MM.1S (cell line): Measurements from ENCODE around the gene TXLNA.

Experiments
- DNase-seq: peaks from one replicate; pipeline ENCODE4 v3.0.0-alpha.2; 2015
- H2AFZ ChIP-seq: fragments of 300-600 bp; sonication (generic); 2 replicates; pipeline ENCODE4 v1.6.0; 2016; ENCODE audit warnings: antibody characterized with exemption, low read length
- H3F3A ChIP-seq: fragments of 300-600 bp; sonication (generic); 2 replicates; pipeline ENCODE4 v1.6.1; 2016; ENCODE audit warnings: mild to moderate bottlenecking, antibody characterized with exemption, low read length, moderate library complexity, mixed read lengths; ENCODE audit not compliant: insufficient read depth
- H3K27ac ChIP-seq: fragments of 300-600 bp; sonication (generic); 2 replicates; pipeline ENCODE4 v1.5.1; 2016; ENCODE audit warnings: mild to moderate bottlenecking, low read length
- H3K27me3 ChIP-seq: fragments of 300-600 bp; sonication (generic); replicated peaks from 2 replicates; pipeline ENCODE4 v1.6.0; 2016; ENCODE audit warnings: low read length; ENCODE audit not compliant: insufficient read depth
- H3K36me3 ChIP-seq: fragments of 300-600 bp; sonication (generic); replicated peaks from 2 replicates; pipeline ENCODE4 v1.6.1; 2016; ENCODE audit warnings: mild to moderate bottlenecking, low read length, mixed read lengths; ENCODE audit not compliant: insufficient read depth
- H3K4me1 ChIP-seq: fragments of 300-600 bp; sonication (generic); 2 replicates; pipeline ENCODE4 v1.6.1; 2016; ENCODE audit warnings: low read length, mixed read lengths
- H3K4me2 ChIP-seq: fragments of 300-600 bp; sonication (generic); 2 replicates; pipeline ENCODE4 v1.6.0; 2016; ENCODE audit warnings: low read depth, low read length
- H3K4me3 ChIP-seq: fragments of 300-600 bp; sonication (generic); 2 replicates; pipeline ENCODE4 v1.5.1; 2016; ENCODE audit warnings: low read length, mixed read lengths
- H3K79me2 ChIP-seq: fragments of 300-600 bp; sonication (generic); 2 replicates; pipeline ENCODE4 v1.6.1; 2016; ENCODE audit warnings: mixed run types, low read length, mixed read lengths
- H3K9ac ChIP-seq: fragments of 300-600 bp; sonication (generic); 2 replicates; pipeline ENCODE4 v1.6.1; 2016; ENCODE audit warnings: low read length, mixed read lengths
- H3K9me2 ChIP-seq: fragments of 300-600 bp; sonication (generic); replicated peaks from 2 replicates; pipeline ENCODE4 v1.6.1; 2016; ENCODE audit warnings: mild to moderate bottlenecking, low read length, mixed read lengths; ENCODE audit not compliant: insufficient read depth
- H3K9me3 ChIP-seq: fragments of 300-600 bp; sonication (generic); replicated peaks from 2 replicates; pipeline ENCODE4 v1.6.1; 2016; ENCODE audit warnings: mild to moderate bottlenecking, low read length, mixed read lengths; ENCODE audit not compliant: insufficient read depth
- H4K20me1 ChIP-seq: fragments of 300-600 bp; sonication (generic); 2 replicates; pipeline ENCODE4 v1.6.1; 2016; ENCODE audit warnings: mild to moderate bottlenecking, low read length, moderate library complexity, mixed read lengths; ENCODE audit not compliant: insufficient read depth
- CTCF ChIP-seq: fragments of 300-600 bp; sonication (generic); IDR thresholded peaks from 2 replicates; pipeline ENCODE4 v1.5.1; 2016; ENCODE audit warnings: antibody characterized with exemption, low read length, mixed read lengths
- EZH2 ChIP-seq: fragments of 300-600 bp; sonication (generic); optimal IDR thresholded peaks from 2 replicates; pipeline ENCODE3; 2017; ENCODE audit warnings: low read depth, mild to moderate bottlenecking, antibody characterized with exemption, low read length, mixed read lengths
- EZH2phosphoT487 ChIP-seq: fragments of 300-600 bp; sonication (generic); IDR thresholded peaks from 2 replicates; pipeline ENCODE4 v1.6.1; 2018; ENCODE audit warnings: antibody characterized with exemption, low read length

The TXLNA gene

DNA sequence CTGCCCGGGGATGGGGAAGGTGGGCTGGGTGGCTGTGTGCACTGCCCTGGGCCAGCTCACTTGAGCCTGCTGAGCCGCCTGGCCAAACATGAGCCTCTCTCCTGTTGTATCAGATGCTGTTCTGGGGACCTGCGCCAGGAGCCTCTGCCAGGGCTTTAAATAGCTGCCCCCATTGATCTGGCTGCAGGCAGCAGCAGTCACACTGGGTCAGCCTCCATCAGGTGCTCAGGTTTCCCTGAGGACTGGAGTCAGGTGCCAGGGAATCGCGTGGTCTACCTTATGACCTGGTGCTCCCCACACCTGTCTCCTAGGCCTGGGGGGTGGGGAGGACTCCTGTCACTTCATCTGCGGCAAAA, 20.2 kb downstream of the TXLNA start:
- Histone ChIP-seq H3K27me3 (0 out of 2 replicates have a peak, but pooled peaks cover 3% of the 10 kb centered on the region), H3K36me3 (no peaks in the 10 kb centered on the region; the same call in 1 of the 2 replicates), H3K79me2 (no peaks in the 10 kb centered on the region), H3F3A (peaks cover 27% of the 10 kb centered on the region), H3K4me2 (no peak overlapping the region), H4K20me1 (peaks cover 22% of the 10 kb centered on the region), H2AFZ (no peak overlapping the region), H3K27ac (no peak overlapping the region), H3K9me2 (no peaks in the 10 kb centered on the region), H3K9me3 (no peaks in the 10 kb centered on the region), H3K9ac (no peak overlapping the region), H3K4me3 (no peak overlapping the region), H3K4me1 (peaks cover 48% of the 10 kb centered on the region)
- DNase-seq: no peak
- TF ChIP-seq EZH2phosphoT487: no peak
- TF ChIP-seq EZH2: no peak
- no peak for TF ChIP-seq CTCF

GRCh38 chr1:32200226-32201010, 20.9 kb downstream of the TXLNA start, which contains the start of gene CCDC28B:
Gene CCDC28B (plus strand): TSS chr1:32200595. CDS start chr1:32201936, 1,341 bp downstream.
- 0 out of 2 replicates have a peak, but pooled peaks cover 3% of the 10 kb centered on the region for H3K27me3 ChIP-seq
- H3F3A ChIP-seq: peaks cover 20% of the 10 kb centered on the region
- H3K9me3 ChIP-seq: no peaks in the 10 kb centered on the region
- H3K9ac ChIP-seq: no peak within 1 kb of the TSS
- H3K79me2 ChIP-seq: no peaks in the 10 kb centered on the region
- peaks cover 43% of the 10 kb centered on the region for H3K4me1 ChIP-seq
- peak within 1 kb of the TSS; percentile 68 for H2AFZ ChIP-seq
- no peaks in the 10 kb centered on the region; the same call in 1 of the 2 replicates for H3K36me3 ChIP-seq
- H3K4me2 ChIP-seq: peak within 1 kb of the TSS; percentile 98
- H3K9me2 ChIP-seq: no peaks in the 10 kb centered on the region
- no peak within 1 kb of the TSS; the same call in 1 of the 2 replicates for H3K27ac ChIP-seq
- peak within 1 kb of the TSS; percentile 60 for H3K4me3 ChIP-seq
- no peak for DNase-seq
- TF ChIP-seq CTCF (no peak), EZH2phosphoT487 (no peak), EZH2 (no peak)
- peaks cover 16% of the 10 kb centered on the region for H4K20me1 ChIP-seq

- H3F3A ChIP-seq: peaks cover 14% of the 10 kb centered on the region
- H3K36me3 ChIP-seq: no peaks in the 10 kb centered on the region; the same call in 1 of the 2 replicates
- peaks cover 4% of the 10 kb centered on the region for H3K79me2 ChIP-seq
- no peaks in the 10 kb centered on the region for H3K9me2 ChIP-seq
- no peak overlapping the region; the same call in 1 of the 2 replicates for H3K27ac ChIP-seq
- no peak overlapping the region for H3K9ac ChIP-seq
- H3K9me3 ChIP-seq: no peaks in the 10 kb centered on the region
- H2AFZ ChIP-seq: peak overlapping the region; percentile 14; the same call in 1 of the 2 replicates
- peak overlapping the region; percentile 98 for H3K4me2 ChIP-seq
- H4K20me1 ChIP-seq: peaks cover 12% of the 10 kb centered on the region; the same call in 1 of the 2 replicates
- H3K4me3 ChIP-seq: peak overlapping the region; percentile 6; the same call in 1 of the 2 replicates
- H3K27me3 ChIP-seq: 0 out of 2 replicates have a peak, but pooled peaks cover 3% of the 10 kb centered on the region
- TF ChIP-seq EZH2: no peak
- TF ChIP-seq CTCF: no peak
- no peak for TF ChIP-seq EZH2phosphoT487
- peaks cover 35% of the 10 kb centered on the region for H3K4me1 ChIP-seq
- DNase-seq: peak; percentile 26
Observed at GRCh38 chr1:32201011-32201855, 21.8 kb downstream of the TXLNA start.
